Loucy (cell line): ENCODE results near the gene POLD1.

ENCODE experiments used
- H2AFZ ChIP-seq: fragments of 200-600 bp; sonication (generic); 2 replicates; pipeline ENCODE4 v1.6.0; 2016; ENCODE audit warnings: antibody characterized with exemption, mild to moderate bottlenecking, low read length, moderate library complexity
- H3F3A ChIP-seq: fragments of 200-600 bp; 2 replicates; pipeline ENCODE4 v1.6.0; 2016; ENCODE audit warnings: antibody characterized with exemption, low read depth, mild to moderate bottlenecking
- H3K27me3 ChIP-seq: fragments of 200-600 bp; sonication (generic); 2 replicates; pipeline ENCODE4 v1.6.1; 2014; ENCODE audit warnings: low read length, mild to moderate bottlenecking; ENCODE audit not compliant: insufficient read depth, poor library complexity, severe bottlenecking
- H3K36me3 ChIP-seq: fragments of 200-600 bp; sonication (generic); 2 replicates; pipeline ENCODE4 v1.6.1; 2016; ENCODE audit warnings: low read length; ENCODE audit not compliant: insufficient read depth
- H3K4me1 ChIP-seq: fragments of 200-600 bp; sonication (generic); 2 replicates; pipeline ENCODE4 v1.5.1; 2014; ENCODE audit warnings: low read length, mild to moderate bottlenecking; ENCODE audit not compliant: insufficient read depth, poor library complexity, severe bottlenecking
- H3K4me2 ChIP-seq: fragments of 200-600 bp; sonication (generic); 2 replicates; pipeline ENCODE4 v1.6.0; 2014; ENCODE audit warnings: antibody characterized with exemption, low read length, low read depth, mild to moderate bottlenecking; ENCODE audit not compliant: poor library complexity, severe bottlenecking
- H3K4me3 ChIP-seq: fragments of 200-600 bp; sonication (generic); 2 replicates; pipeline ENCODE4 v1.5.1; 2014; ENCODE audit warnings: low read length, mild to moderate bottlenecking, mixed read lengths; ENCODE audit not compliant: poor library complexity, severe bottlenecking
- H3K79me2 ChIP-seq: fragments of 200-600 bp; sonication (generic); 2 replicates; pipeline ENCODE4 v1.6.1; 2014; ENCODE audit warnings: low read length; ENCODE audit not compliant: insufficient read depth
- H3K9ac ChIP-seq: fragments of 200-600 bp; sonication (generic); 2 replicates; pipeline ENCODE4 v1.6.0; 2014; ENCODE audit warnings: mild to moderate bottlenecking, low read depth, low read length, moderate library complexity; ENCODE audit not compliant: poor library complexity, severe bottlenecking
- H3K9me2 ChIP-seq: fragments of 200-600 bp; sonication (generic); replicated peaks from 2 replicates; pipeline ENCODE4 v1.6.1; 2016; ENCODE audit warnings: low read depth, low read length, mixed read lengths
- H3K9me3 ChIP-seq: fragments of 200-600 bp; sonication (generic); 2 replicates; pipeline ENCODE4 v1.6.1; 2014; ENCODE audit warnings: mild to moderate bottlenecking, antibody characterized with exemption, low read length, low read depth; ENCODE audit not compliant: insufficient read depth
- H4K20me1 ChIP-seq: fragments of 200-600 bp; sonication (generic); 2 replicates; pipeline ENCODE4 v1.6.0; 2014; ENCODE audit warnings: antibody characterized with exemption, low read length, mild to moderate bottlenecking; ENCODE audit not compliant: insufficient read depth, poor library complexity, severe bottlenecking
- EZH2phosphoT487 ChIP-seq: fragments of 200-600 bp; IDR thresholded peaks from 2 replicates; pipeline ENCODE4 v1.6.1; 2018; ENCODE audit warnings: antibody characterized with exemption, mild to moderate bottlenecking, moderate library complexity, borderline replicate concordance
- TF ChIP-seq, protein P1 (sequence below): fragments of 200-600 bp; sonication (generic); conservative IDR thresholded peaks from 2 replicates; pipeline ENCODE4 v1.5.1; 2014; ENCODE audit warnings: mild to moderate bottlenecking, antibody characterized with exemption, low read length

The POLD1 gene

GRCh38 chr19:50419022-50419579 lies 35.0 kb downstream of the POLD1 start:
- Histone ChIP-seq H3K4me1 (no peaks in the 10 kb centered on the region), H3K4me3 (no peak overlapping the region), H3K27me3 (no peaks in the 10 kb centered on the region), H3K79me2 (no peaks in the 10 kb centered on the region), H3K9me2 (no peaks in the 10 kb centered on the region), H3K9me3 (no peaks in the 10 kb centered on the region), H3K4me2 (no peak overlapping the region), H3K9ac (no peak overlapping the region), H3K36me3 (no peaks in the 10 kb centered on the region), H4K20me1 (no peaks in the 10 kb centered on the region), H3F3A (no peaks in the 10 kb centered on the region), H2AFZ (no peak overlapping the region)
- TF ChIP-seq, protein P1, sequence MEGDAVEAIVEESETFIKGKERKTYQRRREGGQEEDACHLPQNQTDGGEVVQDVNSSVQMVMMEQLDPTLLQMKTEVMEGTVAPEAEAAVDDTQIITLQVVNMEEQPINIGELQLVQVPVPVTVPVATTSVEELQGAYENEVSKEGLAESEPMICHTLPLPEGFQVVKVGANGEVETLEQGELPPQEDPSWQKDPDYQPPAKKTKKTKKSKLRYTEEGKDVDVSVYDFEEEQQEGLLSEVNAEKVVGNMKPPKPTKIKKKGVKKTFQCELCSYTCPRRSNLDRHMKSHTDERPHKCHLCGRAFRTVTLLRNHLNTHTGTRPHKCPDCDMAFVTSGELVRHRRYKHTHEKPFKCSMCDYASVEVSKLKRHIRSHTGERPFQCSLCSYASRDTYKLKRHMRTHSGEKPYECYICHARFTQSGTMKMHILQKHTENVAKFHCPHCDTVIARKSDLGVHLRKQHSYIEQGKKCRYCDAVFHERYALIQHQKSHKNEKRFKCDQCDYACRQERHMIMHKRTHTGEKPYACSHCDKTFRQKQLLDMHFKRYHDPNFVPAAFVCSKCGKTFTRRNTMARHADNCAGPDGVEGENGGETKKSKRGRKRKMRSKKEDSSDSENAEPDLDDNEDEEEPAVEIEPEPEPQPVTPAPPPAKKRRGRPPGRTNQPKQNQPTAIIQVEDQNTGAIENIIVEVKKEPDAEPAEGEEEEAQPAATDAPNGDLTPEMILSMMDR = no peak

DNA sequence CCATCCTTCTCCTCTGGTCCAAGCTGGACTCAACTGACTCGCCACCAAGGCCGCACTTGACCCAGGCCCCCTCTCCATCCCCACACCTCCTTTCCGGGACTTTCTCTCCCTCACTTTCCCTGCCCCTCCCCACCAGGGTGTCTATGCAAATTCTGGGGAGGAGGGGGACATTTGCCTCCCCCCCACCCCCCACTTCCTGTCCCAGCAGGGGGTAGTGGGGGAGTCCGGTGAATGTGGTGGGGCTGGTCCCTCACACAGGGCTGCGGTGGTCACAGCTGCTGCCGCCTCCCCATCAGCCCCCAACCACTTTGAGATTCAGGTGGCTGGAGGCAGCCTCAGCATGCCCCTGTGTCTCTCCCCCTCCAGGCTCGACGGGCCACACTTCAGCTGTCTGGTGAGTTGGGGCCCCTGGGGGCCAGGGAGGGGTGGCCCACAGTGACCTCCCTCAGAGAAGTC lies 35.5 kb downstream of the POLD1 start:
- H3K79me2 ChIP-seq = no peaks in the 10 kb centered on the region
- H3K36me3 ChIP-seq = no peaks in the 10 kb centered on the region
- H4K20me1 ChIP-seq = no peaks in the 10 kb centered on the region
- no peak overlapping the region for H2AFZ ChIP-seq
- H3K4me1 ChIP-seq = no peaks in the 10 kb centered on the region
- H3K4me2 ChIP-seq = no peak overlapping the region
- no peaks in the 10 kb centered on the region for H3F3A ChIP-seq
- H3K4me3 ChIP-seq = no peak overlapping the region
- TF ChIP-seq EZH2phosphoT487 = no peak
- TF ChIP-seq, protein P1 = no peak
- no peaks in the 10 kb centered on the region for H3K27me3 ChIP-seq
- no peaks in the 10 kb centered on the region for H3K9me2 ChIP-seq
- H3K9me3 ChIP-seq = no peaks in the 10 kb centered on the region
- no peak overlapping the region for H3K9ac ChIP-seq

- Histone ChIP-seq H3K36me3 (no peaks in the 10 kb centered on the region), H3K9ac (no peak overlapping the region), H3K27me3 (no peaks in the 10 kb centered on the region), H3K9me3 (no peaks in the 10 kb centered on the region), H3K9me2 (no peaks in the 10 kb centered on the region), H2AFZ (no peak overlapping the region), H3K4me2 (no peak overlapping the region), H3K4me3 (no peak overlapping the region), H3K4me1 (no peaks in the 10 kb centered on the region), H4K20me1 (no peaks in the 10 kb centered on the region), H3F3A (no peaks in the 10 kb centered on the region), H3K79me2 (no peaks in the 10 kb centered on the region)
- TF ChIP-seq EZH2phosphoT487 = no peak
- TF ChIP-seq, protein P1 = no peak
Observed at GRCh38 chr19:50420127-50420526, 36.0 kb downstream of the POLD1 start.
